Esophagus squamous epithelium (tissue), 4 donors: Measurements from ENCODE around the gene NSRP1.

Experiments used
- POLR2A ChIP-seq, 4 donors: fragments of 450-650 bp; IDR thresholded peaks; one replicate each; pipeline ENCODE4 v1.6.1; 2017; ENCODE audit warnings: antibody characterized with exemption in 4 of 4, mild to moderate bottlenecking in 4 of 4, moderate library complexity in 3 of 4
- TF ChIP-seq, protein P1 (sequence below), 6 experiments: fragments of 450-650 bp in 4 of 6; fragments of 200-600 bp in 2 of 6; sonication (generic) in 2 of 6; IDR thresholded peaks; one replicate each; pipeline ENCODE4 v1.5.1; 2016 to 2019; ENCODE audit warnings: antibody characterized with exemption in 6 of 6, mild to moderate bottlenecking in 4 of 6, moderate library complexity in 4 of 6

DNA sequence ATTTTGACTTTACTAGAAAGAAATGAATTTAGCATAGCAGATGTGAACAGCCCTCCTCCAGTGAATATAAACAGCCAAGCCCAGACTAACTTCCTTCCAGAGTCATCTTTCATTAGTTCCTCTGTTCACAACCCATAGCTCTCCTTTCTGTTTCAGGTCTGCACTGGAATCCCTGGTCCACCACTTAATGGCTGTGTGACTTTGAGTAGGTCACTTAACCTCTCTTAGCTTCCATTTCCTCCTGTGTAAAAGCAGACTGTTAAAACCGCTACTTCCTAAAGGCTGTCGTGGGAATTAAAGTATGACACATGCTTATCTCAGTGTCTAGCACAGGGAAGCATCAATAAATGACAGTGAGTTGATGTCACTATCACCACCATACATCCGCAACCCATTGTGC is 111.4 kb downstream of the NSRP1 start:
- TF ChIP-seq, protein P1, sequence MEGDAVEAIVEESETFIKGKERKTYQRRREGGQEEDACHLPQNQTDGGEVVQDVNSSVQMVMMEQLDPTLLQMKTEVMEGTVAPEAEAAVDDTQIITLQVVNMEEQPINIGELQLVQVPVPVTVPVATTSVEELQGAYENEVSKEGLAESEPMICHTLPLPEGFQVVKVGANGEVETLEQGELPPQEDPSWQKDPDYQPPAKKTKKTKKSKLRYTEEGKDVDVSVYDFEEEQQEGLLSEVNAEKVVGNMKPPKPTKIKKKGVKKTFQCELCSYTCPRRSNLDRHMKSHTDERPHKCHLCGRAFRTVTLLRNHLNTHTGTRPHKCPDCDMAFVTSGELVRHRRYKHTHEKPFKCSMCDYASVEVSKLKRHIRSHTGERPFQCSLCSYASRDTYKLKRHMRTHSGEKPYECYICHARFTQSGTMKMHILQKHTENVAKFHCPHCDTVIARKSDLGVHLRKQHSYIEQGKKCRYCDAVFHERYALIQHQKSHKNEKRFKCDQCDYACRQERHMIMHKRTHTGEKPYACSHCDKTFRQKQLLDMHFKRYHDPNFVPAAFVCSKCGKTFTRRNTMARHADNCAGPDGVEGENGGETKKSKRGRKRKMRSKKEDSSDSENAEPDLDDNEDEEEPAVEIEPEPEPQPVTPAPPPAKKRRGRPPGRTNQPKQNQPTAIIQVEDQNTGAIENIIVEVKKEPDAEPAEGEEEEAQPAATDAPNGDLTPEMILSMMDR (IDR thresholded peaks at IDR 0.05): no peak
- TF ChIP-seq POLR2A (IDR thresholded peaks at IDR 0.05): no peak
